ENCODE results near the gene PWWP3B.
"Not testable (repeated sequence)": the region's sequence is repeated elsewhere in the genome, so short reads cannot be mapped to it uniquely, and the experiment has no call there.

The PWWP3B gene

DNA sequence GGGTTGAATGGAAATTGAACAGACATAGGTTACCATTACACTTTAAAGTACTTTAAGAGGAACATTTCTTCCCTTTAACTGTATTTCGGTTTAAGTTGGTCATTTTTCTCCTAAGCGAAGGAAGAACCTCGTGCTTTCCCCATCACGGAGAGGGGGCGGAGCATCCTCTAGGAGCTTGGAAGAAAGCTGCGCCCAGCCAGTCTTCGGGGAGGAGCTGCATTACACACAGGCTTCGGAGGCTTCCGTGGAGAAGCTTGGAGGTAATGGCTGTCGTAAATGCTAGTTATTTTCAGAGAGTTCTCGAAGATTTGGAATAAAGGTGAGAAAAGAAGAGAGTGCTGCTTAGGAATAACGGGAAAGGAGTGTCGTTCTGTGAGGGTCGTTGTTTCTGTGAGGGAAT lies at the start of gene PWWP3B:
TSS of gene PWWP3B (plus strand) at position 199 of the 400 bp plus-strand sequence. CDS start 37,128 bp downstream, outside the sequence.
- H3K27me3 Mint-ChIP-seq (ENCODE audit: low read depth): peaks cover 4% of the 10 kb centered on the region
- H3K27ac Mint-ChIP-seq: no peak within 1 kb of the TSS
- no peaks in the 10 kb centered on the region for H3K9me3 Mint-ChIP-seq
- H3K4me1 Mint-ChIP-seq (ENCODE audit: low read depth): no peaks in the 10 kb centered on the region
- no peak within 1 kb of the TSS for H3K4me3 Mint-ChIP-seq
- H3K36me3 Mint-ChIP-seq (ENCODE audit: low read depth): no peaks in the 10 kb centered on the region

DNA sequence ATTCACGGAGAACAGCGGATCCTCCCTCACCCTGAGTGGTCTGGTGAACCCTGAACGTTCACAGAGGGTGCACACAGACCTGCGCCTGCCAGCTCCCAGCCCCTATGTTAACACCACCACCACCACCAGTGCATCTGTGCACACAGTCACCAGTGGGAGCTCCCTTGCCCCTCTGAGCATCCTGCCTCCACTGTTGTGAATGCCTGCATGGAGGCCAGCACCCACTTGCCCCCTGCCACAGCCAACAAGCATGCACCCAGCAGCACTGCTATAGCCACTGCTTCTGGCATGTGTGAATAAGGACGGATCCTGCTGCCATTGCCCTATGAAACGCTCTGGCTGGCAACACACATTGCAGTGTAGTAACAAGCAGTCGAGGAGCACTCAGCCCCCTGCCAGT lies 29.1 kb upstream of the PWWP3B start:
- H3K4me3 Mint-ChIP-seq: no peak overlapping the region

DNA sequence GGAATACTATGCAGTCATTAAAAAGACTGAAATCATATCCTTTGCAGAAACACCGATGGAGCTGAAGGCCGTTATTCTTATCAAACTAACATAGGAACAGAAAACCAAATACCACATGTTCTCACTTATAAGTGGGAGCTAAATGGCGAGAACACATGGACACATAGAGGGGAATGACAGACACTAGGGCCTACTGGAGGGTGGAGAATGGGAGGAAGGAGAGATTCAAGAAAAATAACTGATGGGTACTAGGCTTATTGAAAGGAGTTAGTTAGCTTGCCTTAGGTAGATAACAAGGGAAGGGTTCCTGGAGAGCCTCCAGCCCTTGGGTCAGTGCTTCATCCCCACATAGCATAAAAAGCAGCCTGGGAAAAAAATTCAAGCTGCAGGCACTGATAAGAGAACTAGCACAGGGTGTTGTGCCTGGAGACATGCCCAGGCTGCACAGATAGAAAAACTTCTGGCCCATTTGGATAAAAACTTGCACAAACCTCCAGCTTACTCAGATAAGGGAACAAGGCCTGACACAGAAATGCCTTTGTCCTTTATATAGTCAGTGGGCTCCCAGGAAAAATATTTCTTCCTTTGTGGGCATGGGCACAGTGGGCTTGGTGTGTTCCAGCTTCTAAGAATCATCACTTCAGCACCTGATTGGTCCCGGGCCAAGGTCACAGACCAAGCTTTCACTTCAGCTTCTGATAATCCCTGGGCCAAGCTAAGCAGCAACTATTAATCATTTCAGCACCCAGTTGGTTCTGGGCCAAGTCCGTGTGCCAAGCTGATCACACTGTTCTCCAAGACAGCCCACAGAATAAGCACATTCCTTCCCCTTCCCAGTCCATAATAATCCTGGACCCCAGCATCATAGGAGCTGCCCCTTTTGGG lies 23.1 kb upstream of the PWWP3B start:
- Mint-ChIP-seq H3K27ac (no peak overlapping the region), H3K36me3 (ENCODE audit: low read depth) (no peaks in the 10 kb centered on the region), H3K4me1 (ENCODE audit: low read depth) (no peaks in the 10 kb centered on the region), H3K27me3 (ENCODE audit: low read depth) (no peaks in the 10 kb centered on the region), H3K4me3 (no peak overlapping the region), H3K9me3 (peaks cover 21% of the 10 kb centered on the region)

More for the DNA sequence above, 29.1 kb upstream of the PWWP3B start:
- Mint-ChIP-seq H3K9me3 (peaks cover 16% of the 10 kb centered on the region), H3K36me3 (ENCODE audit: low read depth) (no peaks in the 10 kb centered on the region), H3K4me1 (ENCODE audit: low read depth) (no peaks in the 10 kb centered on the region), H3K27ac (no peak overlapping the region), H3K27me3 (ENCODE audit: low read depth) (no peaks in the 10 kb centered on the region)

DNA sequence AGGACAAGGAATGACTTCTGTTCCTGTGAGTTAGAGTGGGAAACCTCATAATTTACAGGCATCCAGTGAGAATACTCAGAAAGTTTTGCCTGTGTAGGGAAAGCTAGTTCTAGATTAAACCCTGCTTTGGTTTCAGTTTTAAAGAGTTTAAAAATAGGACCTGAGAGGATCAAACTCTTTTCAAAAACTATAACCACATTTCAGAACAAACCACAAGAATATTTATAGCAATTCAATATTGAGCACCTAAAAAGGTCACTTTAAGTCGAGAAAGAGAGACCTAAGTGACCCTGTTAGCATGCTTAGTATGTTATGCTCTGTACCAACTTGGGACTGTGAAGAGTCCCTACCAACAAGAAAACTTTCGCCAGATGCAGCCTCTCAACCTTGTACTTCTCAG lies 17.4 kb upstream of the PWWP3B start:
- no peaks in the 10 kb centered on the region for H3K4me1 Mint-ChIP-seq (ENCODE audit: low read depth)
- H3K27me3 Mint-ChIP-seq (ENCODE audit: low read depth): no peaks in the 10 kb centered on the region
- no peak overlapping the region for H3K27ac Mint-ChIP-seq
- no peaks in the 10 kb centered on the region for H3K9me3 Mint-ChIP-seq
- no peak overlapping the region for H3K4me3 Mint-ChIP-seq
- H3K36me3 Mint-ChIP-seq (ENCODE audit: low read depth): no peaks in the 10 kb centered on the region

DNA sequence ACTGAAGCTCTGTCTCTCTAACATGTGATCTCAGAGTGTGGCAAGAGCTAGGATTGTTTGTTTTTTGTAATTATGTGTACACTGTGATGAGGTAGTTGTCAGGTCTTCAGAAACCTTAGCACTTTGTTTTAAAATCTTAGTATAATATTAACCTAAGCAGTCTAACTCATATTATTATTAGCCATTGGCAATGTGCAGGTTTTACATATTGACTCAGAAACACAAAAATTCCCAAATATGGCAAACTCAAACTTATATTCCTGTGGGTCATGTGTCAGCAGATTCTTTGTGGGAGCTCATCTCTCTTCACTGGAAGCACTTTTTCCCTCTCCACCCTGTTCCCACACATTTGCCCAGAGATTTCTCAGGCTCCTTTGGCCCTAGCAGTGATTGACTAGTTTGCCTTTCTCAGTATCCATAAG lies 8.2 kb upstream of the PWWP3B start:
- Mint-ChIP-seq H3K27ac (no peak overlapping the region), H3K9me3 (no peaks in the 10 kb centered on the region), H3K27me3 (ENCODE audit: low read depth) (no peaks in the 10 kb centered on the region), H3K36me3 (ENCODE audit: low read depth) (no peaks in the 10 kb centered on the region), H3K4me1 (ENCODE audit: low read depth) (no peaks in the 10 kb centered on the region), H3K4me3 (no peak overlapping the region)

DNA sequence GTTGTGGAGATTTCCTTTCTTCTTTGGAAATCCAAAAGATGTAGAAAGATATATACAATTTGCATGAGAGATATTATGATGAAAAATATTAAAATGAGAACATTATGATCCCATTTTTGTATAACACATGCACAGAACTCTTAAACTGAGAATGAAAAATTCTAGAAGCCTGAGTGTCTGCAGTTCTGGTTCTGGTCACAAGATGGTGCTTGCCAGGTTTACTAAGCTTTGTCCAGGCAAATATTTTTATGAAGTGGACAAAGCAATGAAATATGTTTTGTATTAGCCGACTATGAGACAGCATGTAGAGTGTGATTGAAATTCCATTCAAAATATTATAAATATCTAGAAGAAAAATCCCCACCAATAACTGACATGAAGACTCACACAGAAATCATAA lies 2.2 kb downstream of the PWWP3B start:
- Mint-ChIP-seq H3K9me3 (no peaks in the 10 kb centered on the region), H3K36me3 (ENCODE audit: low read depth) (no peaks in the 10 kb centered on the region), H3K27ac (no peak overlapping the region), H3K4me1 (ENCODE audit: low read depth) (no peaks in the 10 kb centered on the region), H3K4me3 (no peak overlapping the region), H3K27me3 (ENCODE audit: low read depth) (peaks cover 4% of the 10 kb centered on the region)

DNA sequence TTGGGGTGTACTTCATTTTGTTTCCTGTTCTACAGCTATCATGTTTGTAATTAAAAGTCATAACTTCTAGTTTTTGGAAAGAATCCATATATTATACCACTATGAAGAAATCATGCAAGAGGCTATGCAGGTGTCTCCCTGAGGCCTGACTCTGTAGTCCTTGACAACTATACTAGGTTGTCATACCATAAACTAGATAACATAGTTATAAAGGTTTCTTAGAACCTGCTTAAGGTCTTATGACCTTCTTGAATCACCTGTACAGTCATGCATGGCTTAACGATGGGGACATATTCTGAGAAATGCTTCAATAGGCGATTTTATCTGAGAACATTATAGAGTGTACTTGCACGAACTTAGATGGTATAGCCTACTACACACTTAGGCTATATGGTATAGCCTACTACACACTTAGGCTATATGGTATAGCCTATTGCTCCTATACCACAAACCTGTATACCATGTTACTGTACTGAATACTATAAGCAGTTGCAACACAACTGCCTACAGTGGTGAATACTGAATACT lies 3.3 kb downstream of the PWWP3B start:
- no peaks in the 10 kb centered on the region for H3K4me1 Mint-ChIP-seq (ENCODE audit: low read depth)
- H3K9me3 Mint-ChIP-seq: no peaks in the 10 kb centered on the region
- no peak overlapping the region for H3K4me3 Mint-ChIP-seq
- H3K27ac Mint-ChIP-seq: no peak overlapping the region
- no peaks in the 10 kb centered on the region for H3K36me3 Mint-ChIP-seq (ENCODE audit: low read depth)
- H3K27me3 Mint-ChIP-seq (ENCODE audit: low read depth): peaks cover 4% of the 10 kb centered on the region

DNA sequence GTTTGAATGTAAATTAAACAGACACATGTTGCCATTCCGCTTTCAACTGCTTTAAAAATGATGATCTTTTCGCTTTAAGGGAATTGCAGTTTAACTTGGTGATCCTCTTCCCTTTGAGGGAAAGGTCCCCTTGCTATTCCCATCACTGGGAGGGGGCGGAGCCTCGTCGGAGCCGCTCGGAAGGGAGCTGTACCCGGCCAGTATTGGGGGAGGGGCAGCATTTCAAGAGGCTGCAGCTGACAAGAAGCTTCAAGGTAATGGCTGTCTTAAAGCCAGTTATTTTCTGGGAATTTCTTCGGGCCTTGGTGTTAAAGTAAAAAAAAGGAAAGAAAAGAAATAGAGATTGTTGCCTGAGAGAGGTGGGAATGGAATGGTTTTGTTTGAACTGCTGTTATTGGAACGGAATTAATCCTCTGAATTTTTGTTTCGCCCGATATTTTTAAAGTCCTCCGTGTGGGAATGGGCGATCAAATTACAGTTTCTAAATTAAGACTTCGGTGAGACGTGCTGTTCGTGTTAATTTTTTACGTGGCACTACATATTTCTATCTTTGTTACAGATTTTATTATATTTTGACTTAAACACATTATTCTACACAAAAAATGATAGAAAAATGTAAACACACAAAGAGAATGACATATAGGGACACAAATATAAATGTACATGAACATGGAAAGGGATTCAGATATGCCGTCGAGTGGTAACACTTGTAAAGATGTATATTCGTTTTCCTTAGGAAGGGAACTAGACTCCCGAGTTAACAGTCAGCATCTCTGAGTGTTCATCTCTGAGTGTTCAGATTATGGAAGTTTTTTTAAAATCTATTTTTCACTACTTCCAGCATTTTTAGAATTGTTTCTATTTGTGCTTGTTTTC lies 9.2 kb downstream of the PWWP3B start:
- H3K9me3 Mint-ChIP-seq: no peaks in the 10 kb centered on the region
- no peaks in the 10 kb centered on the region for H3K4me1 Mint-ChIP-seq (ENCODE audit: low read depth)
- H3K36me3 Mint-ChIP-seq (ENCODE audit: low read depth): no peaks in the 10 kb centered on the region
- no peaks in the 10 kb centered on the region for H3K27me3 Mint-ChIP-seq (ENCODE audit: low read depth)
- no peak overlapping the region for H3K27ac Mint-ChIP-seq
- H3K4me3 Mint-ChIP-seq: no peak overlapping the region

DNA sequence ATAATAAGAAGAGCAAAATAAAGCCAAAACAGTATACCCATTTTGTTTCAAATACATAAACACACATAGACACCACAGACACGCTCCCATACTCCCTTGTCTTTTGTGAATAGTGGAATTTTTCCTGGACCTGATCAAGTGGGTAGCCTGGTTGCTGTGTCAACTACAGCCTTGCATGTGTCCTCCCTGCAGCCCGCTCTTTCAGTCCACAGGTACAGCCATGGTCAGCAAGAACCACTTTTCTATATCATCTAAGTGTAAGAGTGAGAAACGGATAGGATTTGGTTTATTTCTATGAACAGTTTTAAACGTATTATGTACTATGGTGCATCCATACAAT lies 9.8 kb downstream of the PWWP3B start:
- H3K4me1 Mint-ChIP-seq (ENCODE audit: low read depth): no peaks in the 10 kb centered on the region
- no peak overlapping the region for H3K27ac Mint-ChIP-seq
- no peaks in the 10 kb centered on the region for H3K9me3 Mint-ChIP-seq
- H3K27me3 Mint-ChIP-seq (ENCODE audit: low read depth): no peaks in the 10 kb centered on the region
- no peak overlapping the region for H3K4me3 Mint-ChIP-seq
- H3K36me3 Mint-ChIP-seq (ENCODE audit: low read depth): no peaks in the 10 kb centered on the region

DNA sequence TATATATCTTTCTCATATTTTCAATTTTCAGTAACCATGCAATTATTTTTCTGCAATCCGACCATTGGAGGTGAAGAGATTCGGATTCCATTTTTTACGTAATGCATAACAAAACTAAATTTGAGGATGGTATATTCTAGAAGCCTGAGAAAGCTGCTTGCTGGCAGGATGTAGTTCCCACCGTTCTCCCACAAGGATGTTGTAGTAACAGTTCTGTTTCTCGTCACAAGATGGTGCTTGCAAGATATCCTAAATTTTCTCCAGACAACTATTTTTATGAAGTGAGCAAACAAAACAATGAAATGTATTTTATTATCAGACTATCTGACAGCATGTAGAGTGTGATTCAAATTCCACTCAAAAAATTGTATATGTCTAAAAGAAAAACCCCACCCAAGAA lies 10.7 kb downstream of the PWWP3B start:
- H3K27me3 Mint-ChIP-seq (ENCODE audit: low read depth): no peaks in the 10 kb centered on the region
- no peaks in the 10 kb centered on the region for H3K4me1 Mint-ChIP-seq (ENCODE audit: low read depth)

DNA sequence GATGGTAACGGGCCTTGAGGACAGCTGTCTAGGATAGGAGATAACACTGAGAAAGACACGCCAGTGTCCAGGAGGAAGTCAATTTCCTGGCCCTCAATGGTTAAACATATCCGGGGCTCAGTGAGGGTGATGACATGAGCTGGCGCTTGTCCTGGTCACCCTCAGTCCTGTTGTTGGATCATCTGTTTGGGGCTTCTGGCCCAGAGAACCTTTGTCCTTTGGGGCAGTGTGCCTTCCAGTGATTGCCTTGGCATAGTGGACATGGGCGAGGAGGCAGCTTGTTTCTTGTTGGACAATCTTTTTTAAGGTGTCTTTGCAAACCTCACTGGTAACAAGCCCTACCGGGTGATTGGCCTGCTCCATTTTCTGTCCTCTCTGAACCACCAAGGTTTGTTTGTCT lies 15.6 kb downstream of the PWWP3B start:
- H3K4me3 Mint-ChIP-seq; H3K4me1 Mint-ChIP-seq (ENCODE audit: low read depth); H3K36me3 Mint-ChIP-seq (ENCODE audit: low read depth); H3K27me3 Mint-ChIP-seq (ENCODE audit: low read depth); H3K9me3 Mint-ChIP-seq; H3K27ac Mint-ChIP-seq: not testable (repeated sequence)

More for the DNA sequence above, 10.7 kb downstream of the PWWP3B start:
- no peak overlapping the region for H3K4me3 Mint-ChIP-seq
- no peaks in the 10 kb centered on the region for H3K9me3 Mint-ChIP-seq
- H3K36me3 Mint-ChIP-seq (ENCODE audit: low read depth): no peaks in the 10 kb centered on the region
- no peak overlapping the region for H3K27ac Mint-ChIP-seq

DNA sequence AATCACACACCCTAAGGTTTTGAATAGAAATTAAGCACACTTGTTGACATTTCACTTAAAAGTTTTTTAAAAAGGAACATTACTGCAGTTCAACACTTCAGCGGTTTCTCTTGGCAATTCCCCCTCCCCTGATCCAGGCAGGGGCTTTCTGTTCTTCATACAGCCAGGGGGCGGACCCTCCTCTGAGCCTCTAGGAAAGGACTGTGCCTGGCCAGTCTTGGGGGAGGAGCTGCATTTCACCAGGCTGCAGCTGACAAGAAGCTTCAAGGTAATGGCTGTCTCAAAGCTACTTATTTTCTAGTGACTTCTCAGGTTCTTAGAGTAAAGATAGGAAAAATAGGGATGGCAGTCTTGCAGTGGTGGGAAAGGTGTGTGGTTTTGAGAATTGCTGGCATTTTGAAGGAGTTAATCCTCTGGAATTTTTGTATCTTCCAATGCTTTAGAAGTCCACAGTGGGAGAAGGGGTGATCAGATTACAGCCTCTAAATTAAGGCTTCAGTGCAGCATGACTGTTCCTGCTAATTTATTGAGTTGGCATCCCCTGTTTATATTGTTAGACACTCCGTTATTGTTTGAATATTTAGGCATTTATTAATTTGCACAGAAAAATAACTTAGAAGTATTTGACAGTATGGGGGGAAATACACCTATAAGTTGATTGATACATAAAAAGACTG lies 33.5 kb downstream of the PWWP3B start:
- no peaks in the 10 kb centered on the region for H3K27me3 Mint-ChIP-seq (ENCODE audit: low read depth)
- no peak overlapping the region for H3K4me3 Mint-ChIP-seq
- no peaks in the 10 kb centered on the region for H3K9me3 Mint-ChIP-seq
- no peaks in the 10 kb centered on the region for H3K4me1 Mint-ChIP-seq (ENCODE audit: low read depth)
- H3K27ac Mint-ChIP-seq: no peak overlapping the region
- no peaks in the 10 kb centered on the region for H3K36me3 Mint-ChIP-seq (ENCODE audit: low read depth)

DNA sequence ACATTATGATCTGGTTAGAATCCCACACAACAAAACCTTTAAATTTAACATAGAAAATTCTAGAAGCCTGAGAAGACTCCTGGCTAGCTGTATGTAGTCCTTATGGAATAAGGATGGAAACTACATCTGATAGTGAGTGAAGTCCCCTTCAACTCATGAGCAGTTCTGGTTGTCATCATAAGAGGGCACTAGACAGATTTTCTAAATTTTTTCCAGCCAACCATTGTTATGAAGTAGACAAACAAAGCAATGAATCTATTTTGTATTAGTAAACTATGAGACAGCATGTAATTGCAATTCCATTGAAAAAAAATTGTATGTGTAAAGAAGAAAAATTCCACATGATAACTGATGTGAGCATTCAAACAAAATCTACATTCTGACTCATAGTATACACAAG lies 35.2 kb downstream of the PWWP3B start:
- Mint-ChIP-seq H3K4me1 (ENCODE audit: low read depth) (no peaks in the 10 kb centered on the region), H3K27ac (no peak overlapping the region), H3K9me3 (no peaks in the 10 kb centered on the region), H3K36me3 (ENCODE audit: low read depth) (no peaks in the 10 kb centered on the region), H3K27me3 (ENCODE audit: low read depth) (no peaks in the 10 kb centered on the region), H3K4me3 (no peak overlapping the region)

DNA sequence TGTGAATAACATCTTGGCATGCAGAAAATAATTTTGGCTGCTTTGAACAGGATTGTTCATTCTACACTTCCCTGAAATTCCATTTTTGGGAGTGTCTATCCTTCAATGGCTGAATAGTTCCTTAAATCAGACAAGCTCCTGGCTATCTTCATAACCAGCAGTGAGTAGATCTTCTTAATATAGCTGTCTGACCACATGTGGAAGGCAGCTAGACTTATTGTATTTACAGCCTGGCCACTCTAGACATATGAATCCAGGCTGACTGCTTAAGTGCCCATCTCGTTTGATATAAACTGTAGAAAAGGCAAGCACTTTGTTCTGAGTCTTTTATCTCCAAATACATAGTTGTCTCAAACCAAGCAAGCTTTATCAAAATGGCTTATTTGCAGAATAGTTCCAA lies 40.0 kb downstream of the PWWP3B start:
- H3K4me3 Mint-ChIP-seq: no peak overlapping the region
- H3K4me1 Mint-ChIP-seq (ENCODE audit: low read depth): no peaks in the 10 kb centered on the region
- H3K27ac Mint-ChIP-seq: no peak overlapping the region
- no peaks in the 10 kb centered on the region for H3K36me3 Mint-ChIP-seq (ENCODE audit: low read depth)
- H3K9me3 Mint-ChIP-seq: no peaks in the 10 kb centered on the region
- H3K27me3 Mint-ChIP-seq (ENCODE audit: low read depth): no peaks in the 10 kb centered on the region

All from T-helper 1 cell treated with Interleukin-12 subunit alpha and Interleukin-12 subunit beta and Interleukin-4 antibody, amounts not matched to agents 30 μg/mL and 1 μg/mL, for 36 hours (primary cell).